Prostate gland (tissue), 2 donors: ENCODE results near the gene FAAP20.

Experiments used
- CTCF ChIP-seq, 4 experiments: fragments of 200-600 bp in 2 of 4; fragments of 450-650 bp in 2 of 4; sonication (generic) in 2 of 4; IDR thresholded peaks; 1 replicate in 3 of 4; 2 replicates in 1 of 4; pipeline ENCODE4 v1.5.1; 2016 to 2019; ENCODE audit warnings: antibody characterized with exemption in 4 of 4, mild to moderate bottlenecking in 2 of 4, moderate library complexity in 2 of 4
- POLR2A ChIP-seq: fragments of 450-650 bp; IDR thresholded peaks from one replicate; pipeline ENCODE4 v1.6.1; 2016; ENCODE audit warnings: antibody characterized with exemption, mild to moderate bottlenecking
- POLR2AphosphoS5 ChIP-seq: sonication (generic); formaldehyde crosslinking; IDR thresholded peaks from one replicate; pipeline ENCODE4 v1.6.1; 2017; ENCODE audit warnings: antibody characterized with exemption

DNA sequence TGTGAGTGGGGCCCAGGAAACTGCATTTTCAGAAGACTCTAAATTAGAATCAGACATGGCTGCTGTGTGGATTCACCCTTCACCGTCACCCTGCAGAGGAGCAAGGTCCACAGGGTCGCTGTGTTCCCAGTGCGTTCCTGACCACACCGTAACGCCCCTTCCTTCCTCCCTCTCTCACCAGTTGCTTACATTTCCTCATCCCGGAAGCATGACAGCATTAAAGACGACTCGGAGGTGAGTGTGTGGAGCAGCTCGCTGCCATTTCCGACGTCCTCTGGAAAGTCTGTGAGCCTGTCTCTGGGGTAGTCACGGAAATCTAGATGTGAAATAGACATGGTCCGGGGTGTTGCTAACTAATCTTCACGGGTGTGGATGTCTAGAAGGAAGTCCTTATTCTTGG is 45.9 kb downstream of the FAAP20 start:
- TF ChIP-seq POLR2AphosphoS5 (peak; percentile 10), CTCF (IDR thresholded peaks at IDR 0.05) (no peak), POLR2A (no peak)
